Sigmoid colon (tissue), 7 donors: ENCODE measurements around the gene ZFHX3. TPM values are rescaled to one million over a fixed set of nuclear protein-coding genes. Genes with fewer than 3 reads are reported as not detected.
A peak's percentile ranks its signal among the peaks of the same experiment; 100 is the strongest.

Source experiments
- DNase-seq: peaks from one replicate; pipeline ENCODE4 v3.0.0-alpha.2; 2019
- H3K27ac ChIP-seq, 4 donors: fragments of 200-600 bp; sonication (generic); one replicate each; pipeline ENCODE4 v1.5.1; 2016 to 2019; ENCODE audit warnings: mild to moderate bottlenecking in 1 of 4
- H3K27me3 ChIP-seq, 3 donors: fragments of 200-600 bp; sonication (generic); one replicate each; pipeline ENCODE4 v1.5.1; 2019; ENCODE audit warnings: mild to moderate bottlenecking in 1 of 3
- H3K36me3 ChIP-seq, 4 donors: fragments of 200-600 bp; sonication (generic); one replicate each; pipeline ENCODE4 v1.5.1; 2016 to 2019
- H3K4me1 ChIP-seq, 4 donors: fragments of 200-600 bp; sonication (generic); one replicate each; pipeline ENCODE4 v1.5.1; 2017 to 2019
- H3K4me3 ChIP-seq, 4 donors: fragments of 200-600 bp; sonication (generic); one replicate each; pipeline ENCODE4 v1.5.1; 2017 to 2019; ENCODE audit warnings: mild to moderate bottlenecking in 2 of 4, moderate library complexity in 1 of 4
- H3K9me3 ChIP-seq, 4 donors: fragments of 200-600 bp in 3 of 4; sonication (generic) in 3 of 4; one replicate each; pipeline versions ENCODE4 v1.5.1 to v1.6.1; 2013 to 2019
- EP300 ChIP-seq, 4 donors: sonication (generic); formaldehyde crosslinking; IDR thresholded peaks; one replicate each; pipeline ENCODE4 v1.6.1; 2017; ENCODE audit warnings: antibody characterized with exemption in 4 of 4
- POLR2A ChIP-seq, 2 donors: fragments of 450-650 bp; IDR thresholded peaks; one replicate each; pipeline ENCODE4 v1.6.1; 2016; ENCODE audit warnings: antibody characterized with exemption in 2 of 2, mild to moderate bottlenecking in 2 of 2, moderate library complexity in 2 of 2
- POLR2AphosphoS5 ChIP-seq, 4 donors: sonication (generic); formaldehyde crosslinking; IDR thresholded peaks; one replicate each; pipeline ENCODE4 v1.6.1; 2017; ENCODE audit warnings: antibody characterized with exemption in 4 of 4
- WGBS, 2 donors: extraction: QIAGEN DNeasy Blood & Tissue Kit; methylation state at CpG; one replicate each; pipeline ENCODE4 v1.1.7; 2013; 5-methylcytosine and 5-hydroxymethylcytosine counted together
- intact Hi-C: fragments of 100-400 bp; cut with DNase I; formaldehyde crosslinking; loops from one replicate; pipeline ENCODE4 v1.15.1; 2023
- polyA plus RNA-seq, 3 donors: library from polyadenylated mRNA; stranded (reverse); fragments of 200-250 nt; gene quantifications; one replicate each; pipeline ENCODE4 v1.2.3, GENCODE V29; 2013
- total RNA-seq, 4 donors: library from RNA; depleted of rRNA; stranded (reverse); fragments of >200 nt; gene quantifications; one replicate each; pipeline ENCODE4 v1.1.0, GENCODE V29; 2016
- TF ChIP-seq, protein P1 (sequence below), 4 experiments: fragments of 450-650 bp in 3 of 4; fragments of 200-600 bp in 1 of 4; IDR thresholded peaks; one replicate each; pipeline ENCODE4 v1.5.1; 2016 to 2019; ENCODE audit warnings: antibody characterized with exemption in 4 of 4, mild to moderate bottlenecking in 3 of 4, moderate library complexity in 2 of 4
- donor health status: healthy with polysubstance abuse.
- donor health status: Bipolar disorder and iron deficiency.
- donor health status: healthy.

The ZFHX3 gene
- total and polyA plus RNA-seq, 7 donors: 0.69 to 38.8 (median 17.8) TPM

DNA sequence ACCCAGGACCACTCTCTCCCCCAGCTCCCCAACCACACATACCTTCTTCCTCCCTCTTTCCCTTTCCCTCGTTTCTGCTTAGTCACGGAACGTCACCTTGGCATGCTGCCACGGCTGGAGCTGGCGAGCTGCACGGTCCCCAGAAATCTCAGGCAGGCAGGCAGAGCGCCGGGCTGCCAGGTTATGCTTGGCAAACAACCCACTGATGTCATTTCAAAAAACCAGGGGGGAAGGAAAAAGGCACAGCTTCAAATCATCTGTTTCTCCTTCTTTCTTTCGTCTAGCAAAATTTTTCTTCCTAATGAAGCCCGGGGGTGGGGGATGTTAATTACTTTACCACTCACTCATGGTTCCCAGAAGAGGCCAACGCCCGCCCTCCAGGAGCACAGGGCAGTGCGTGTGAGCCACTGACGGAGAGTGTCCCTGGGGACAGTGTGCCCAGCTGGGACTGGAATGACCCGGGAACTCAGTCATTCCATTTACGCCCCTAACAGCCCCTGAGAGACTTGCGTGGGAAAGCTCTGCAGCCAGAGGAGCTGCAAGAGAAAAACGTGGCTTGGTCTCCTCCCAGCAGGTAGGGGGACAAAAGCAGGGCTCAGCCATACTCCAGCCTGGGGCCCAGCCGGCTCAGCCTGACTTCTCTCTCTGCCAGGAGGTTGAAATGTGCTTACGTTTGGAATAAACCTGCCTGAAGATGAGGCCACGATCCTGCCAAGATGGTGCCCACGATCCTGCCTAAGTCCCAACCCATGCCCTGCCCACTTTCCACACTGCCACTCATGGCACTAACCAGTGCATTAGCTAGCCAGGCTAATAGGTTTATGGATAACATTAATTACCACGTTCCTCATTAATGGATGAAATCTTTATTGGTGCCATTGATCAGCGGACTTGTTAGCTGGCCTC is 198.9 kb downstream of the ZFHX3 start:
- H3K4me3 ChIP-seq: peak overlapping the region in 2 of 4 donors; percentile 2 to 13
- TF ChIP-seq POLR2A (IDR thresholded peaks at IDR 0.05) (no peak), EP300 (IDR thresholded peaks at IDR 0.05) (peak in 1 of 4 donors; percentile 56), POLR2AphosphoS5 (IDR thresholded peaks at IDR 0.05) (peak in 3 of 4 donors; percentile 69 to 71 (median 69))
- TF ChIP-seq, protein P1, sequence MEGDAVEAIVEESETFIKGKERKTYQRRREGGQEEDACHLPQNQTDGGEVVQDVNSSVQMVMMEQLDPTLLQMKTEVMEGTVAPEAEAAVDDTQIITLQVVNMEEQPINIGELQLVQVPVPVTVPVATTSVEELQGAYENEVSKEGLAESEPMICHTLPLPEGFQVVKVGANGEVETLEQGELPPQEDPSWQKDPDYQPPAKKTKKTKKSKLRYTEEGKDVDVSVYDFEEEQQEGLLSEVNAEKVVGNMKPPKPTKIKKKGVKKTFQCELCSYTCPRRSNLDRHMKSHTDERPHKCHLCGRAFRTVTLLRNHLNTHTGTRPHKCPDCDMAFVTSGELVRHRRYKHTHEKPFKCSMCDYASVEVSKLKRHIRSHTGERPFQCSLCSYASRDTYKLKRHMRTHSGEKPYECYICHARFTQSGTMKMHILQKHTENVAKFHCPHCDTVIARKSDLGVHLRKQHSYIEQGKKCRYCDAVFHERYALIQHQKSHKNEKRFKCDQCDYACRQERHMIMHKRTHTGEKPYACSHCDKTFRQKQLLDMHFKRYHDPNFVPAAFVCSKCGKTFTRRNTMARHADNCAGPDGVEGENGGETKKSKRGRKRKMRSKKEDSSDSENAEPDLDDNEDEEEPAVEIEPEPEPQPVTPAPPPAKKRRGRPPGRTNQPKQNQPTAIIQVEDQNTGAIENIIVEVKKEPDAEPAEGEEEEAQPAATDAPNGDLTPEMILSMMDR (IDR thresholded peaks at IDR 0.05): no peak
- H3K9me3 ChIP-seq: no peaks in the 10 kb centered on the region
- WGBS, 2 donors: 22 to 45% methylated on average over 24 of the region's 24 CpGs
- H3K27ac ChIP-seq: peak overlapping the region; percentile 56 to 79 (median 68)
- H3K36me3 ChIP-seq: no peaks in the 10 kb centered on the region
- intact Hi-C loops: loop anchor here (5.0 kb wide), 2 partner anchors 88 to 198 kb away; partner anchors contain the start of gene ZFHX3
- H3K27me3 ChIP-seq: no peaks in the 10 kb centered on the region
- DNase-seq: peak; percentile 94
- peaks cover 0 to 53% (median 39%) of the 10 kb centered on the region in 4 donors for H3K4me1 ChIP-seq

DNA sequence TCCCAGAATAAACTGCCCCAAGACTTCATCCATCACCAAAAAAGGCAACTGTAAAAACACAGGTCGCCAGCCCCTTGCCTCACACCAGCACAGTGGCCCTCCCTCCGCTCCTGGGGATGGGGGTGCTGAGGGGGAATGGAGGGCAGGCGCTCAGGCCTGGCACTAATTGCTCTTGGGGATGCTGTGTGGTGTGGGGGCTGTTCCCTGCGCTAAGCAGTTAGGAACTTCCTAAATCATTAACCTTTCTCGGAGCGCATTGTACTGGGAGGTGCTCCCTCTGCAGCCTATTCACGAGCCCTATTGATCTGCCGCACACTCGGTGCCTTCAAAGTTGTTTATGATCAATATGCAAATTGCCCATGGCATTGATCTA is 199.9 kb downstream of the ZFHX3 start:
- Histone ChIP-seq H3K4me3 (no peak overlapping the region), H3K27ac (peak overlapping the region; percentile 56 to 79 (median 68)), H3K36me3 (no peaks in the 10 kb centered on the region), H3K9me3 (no peaks in the 10 kb centered on the region), H3K4me1 (peaks cover 0 to 53% (median 39%) of the 10 kb centered on the region in 4 donors), H3K27me3 (no peaks in the 10 kb centered on the region)
- 88 to 95% methylated on average over 9 of the region's 9 CpGs for WGBS, 2 donors
- no peak for TF ChIP-seq POLR2A (IDR thresholded peaks at IDR 0.05)
- TF ChIP-seq, protein P1 (IDR thresholded peaks at IDR 0.05): no peak
- no peak for TF ChIP-seq POLR2AphosphoS5 (IDR thresholded peaks at IDR 0.05)
- no peak for TF ChIP-seq EP300 (IDR thresholded peaks at IDR 0.05)
- DNase-seq: no peak
- intact Hi-C loops: loop anchor here (5.0 kb wide), 2 partner anchors 89 to 199 kb away; partner anchors contain the start of gene ZFHX3

DNA sequence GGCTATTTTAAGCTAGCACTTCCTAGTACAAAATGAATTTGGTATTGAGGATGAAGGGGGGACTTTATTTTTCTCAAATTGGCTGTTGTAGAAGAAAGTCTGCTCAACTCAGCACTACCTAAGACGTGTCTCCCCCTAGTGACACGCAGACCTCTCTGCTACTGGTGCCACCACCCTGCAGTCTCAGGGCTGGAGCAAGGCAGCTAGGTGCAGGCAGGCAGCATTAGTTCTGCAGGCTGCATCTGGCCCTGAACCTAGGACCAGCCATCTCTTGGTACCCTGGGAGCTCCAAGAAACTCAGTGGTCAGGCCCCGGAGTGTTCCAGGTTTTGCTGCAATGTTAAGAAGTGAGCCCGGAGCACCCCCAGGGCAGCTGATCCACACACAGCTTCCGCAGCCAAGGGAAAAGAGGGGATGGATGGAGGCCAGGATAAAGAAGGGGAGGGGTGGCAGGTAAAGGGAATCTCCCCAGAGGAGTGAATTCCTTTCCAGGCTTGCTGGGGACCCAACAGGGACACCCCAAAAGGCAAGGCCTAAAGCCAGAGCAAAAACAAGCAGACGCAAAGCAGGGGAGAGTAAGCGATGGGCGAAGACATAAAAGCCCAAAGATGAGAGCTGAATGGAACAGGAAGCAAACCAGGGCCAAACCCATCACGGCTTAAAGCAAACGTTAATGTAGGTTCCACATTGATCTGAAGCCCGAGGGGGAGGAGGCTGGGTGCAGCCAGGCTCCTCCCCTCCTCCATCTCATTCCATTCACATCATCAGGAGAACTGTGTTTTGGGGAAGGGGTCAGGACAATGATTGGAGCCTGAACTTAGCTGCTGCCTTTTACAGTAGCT is 200.5 kb downstream of the ZFHX3 start:
- no peaks in the 10 kb centered on the region for H3K27me3 ChIP-seq
- no peaks in the 10 kb centered on the region for H3K9me3 ChIP-seq
- no peak overlapping the region for H3K4me3 ChIP-seq
- no peak for TF ChIP-seq POLR2A (IDR thresholded peaks at IDR 0.05)
- TF ChIP-seq POLR2AphosphoS5 (IDR thresholded peaks at IDR 0.05): no peak
- TF ChIP-seq, protein P1 (IDR thresholded peaks at IDR 0.05): peak in 2 of 4 experiments; percentile 4 to 20
- H3K4me1 ChIP-seq: peaks cover 0 to 53% (median 39%) of the 10 kb centered on the region in 4 donors
- no peak for DNase-seq
- intact Hi-C loops: loop anchor here (5.0 kb wide), 2 partner anchors 90 to 200 kb away; partner anchors contain the start of gene ZFHX3
- 70 to 78% methylated on average over 11 of the region's 11 CpGs for WGBS, 2 donors
- no peaks in the 10 kb centered on the region for H3K36me3 ChIP-seq
- H3K27ac ChIP-seq: peak overlapping the region; percentile 56 to 79 (median 68)

DNA sequence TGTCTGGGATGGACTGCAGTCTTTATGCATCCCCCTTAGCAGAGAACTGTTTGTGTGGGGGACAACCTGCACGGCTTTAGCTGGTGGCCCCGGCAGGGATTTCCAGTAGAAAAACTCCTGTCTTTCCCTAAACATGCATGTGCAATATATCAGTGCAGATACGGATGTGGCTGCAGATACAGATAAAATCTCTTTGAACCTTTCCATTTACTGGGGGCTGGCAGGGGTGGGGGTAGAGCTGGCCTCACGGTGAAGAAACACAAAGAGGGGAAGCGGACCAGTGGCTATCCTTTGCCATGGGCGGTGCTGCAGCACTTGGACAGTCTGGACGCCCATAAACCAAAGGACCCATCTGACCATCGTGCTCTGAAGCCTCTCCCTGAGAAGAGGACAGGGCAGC is 201.3 kb downstream of the ZFHX3 start:
- intact Hi-C loops: loop anchor here (5.0 kb wide), 2 partner anchors 91 to 201 kb away; partner anchors contain the start of gene ZFHX3
- DNase-seq: no peak
- no peak overlapping the region for H3K4me3 ChIP-seq
- no peak for TF ChIP-seq POLR2A (IDR thresholded peaks at IDR 0.05)
- TF ChIP-seq, protein P1 (IDR thresholded peaks at IDR 0.05): no peak
- TF ChIP-seq POLR2AphosphoS5 (IDR thresholded peaks at IDR 0.05): no peak
- TF ChIP-seq EP300 (IDR thresholded peaks at IDR 0.05): no peak
- H3K4me1 ChIP-seq: peaks cover 0 to 58% (median 41%) of the 10 kb centered on the region in 4 donors
- 88 to 92% methylated on average over 8 of the region's 8 CpGs for WGBS, 2 donors
- no peaks in the 10 kb centered on the region for H3K27me3 ChIP-seq
- H3K9me3 ChIP-seq: no peaks in the 10 kb centered on the region
- H3K27ac ChIP-seq: no peak overlapping the region
- H3K36me3 ChIP-seq: no peaks in the 10 kb centered on the region
